NCI-H1092 (cell line): ENCODE data around the gene LEF1.
A peak's percentile ranks its signal among the peaks of the same experiment; 100 is the strongest.

Experiments
- DNase-seq: peaks from one replicate; lab custom pipeline; 2025; lab: John Stamatoyannopoulos, UW

The LEF1 gene

DNA sequence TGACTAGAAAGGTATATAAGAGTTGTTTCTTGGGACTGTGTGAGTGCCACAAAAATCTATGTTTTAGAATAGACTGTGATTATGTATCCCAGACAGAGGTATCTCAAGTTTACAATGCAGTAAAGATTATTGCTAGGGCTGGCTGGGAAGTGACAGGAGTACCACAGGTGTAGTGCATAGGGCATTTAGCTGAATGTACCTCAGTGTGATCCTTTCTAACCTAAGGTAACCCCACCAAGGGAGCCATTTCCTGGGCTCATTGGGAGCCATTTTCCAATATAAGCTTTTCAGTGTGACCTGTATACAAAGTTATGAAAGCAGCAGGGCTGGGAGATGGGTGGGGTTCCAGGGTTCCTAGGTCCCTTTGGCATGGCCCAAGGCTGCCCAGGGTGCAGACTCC lies 6.1 kb upstream of the LEF1 start:
- no peak for DNase-seq

DNA sequence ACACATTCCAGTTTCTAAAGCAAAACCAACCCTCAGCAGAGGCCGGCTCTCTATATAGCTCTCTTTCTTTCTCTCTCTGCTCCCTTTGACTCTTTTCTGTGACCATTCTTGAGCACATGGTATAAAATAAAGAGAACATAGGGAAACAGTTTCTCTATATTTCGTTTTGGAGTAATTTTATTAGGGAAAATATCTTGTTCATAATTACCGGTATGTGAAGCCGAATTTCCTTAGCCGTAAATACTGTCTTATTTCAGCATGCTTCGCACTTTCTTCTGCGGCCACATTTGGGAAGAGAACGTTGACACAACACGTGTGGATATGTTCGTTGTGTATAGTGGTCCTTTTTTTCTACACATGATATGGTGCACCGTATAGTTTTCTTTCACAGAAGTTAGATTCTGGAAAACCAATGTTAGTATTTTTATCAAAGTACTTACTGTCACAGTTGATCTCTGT lies 4.9 kb upstream of the LEF1 start:
- no peak for DNase-seq

DNA sequence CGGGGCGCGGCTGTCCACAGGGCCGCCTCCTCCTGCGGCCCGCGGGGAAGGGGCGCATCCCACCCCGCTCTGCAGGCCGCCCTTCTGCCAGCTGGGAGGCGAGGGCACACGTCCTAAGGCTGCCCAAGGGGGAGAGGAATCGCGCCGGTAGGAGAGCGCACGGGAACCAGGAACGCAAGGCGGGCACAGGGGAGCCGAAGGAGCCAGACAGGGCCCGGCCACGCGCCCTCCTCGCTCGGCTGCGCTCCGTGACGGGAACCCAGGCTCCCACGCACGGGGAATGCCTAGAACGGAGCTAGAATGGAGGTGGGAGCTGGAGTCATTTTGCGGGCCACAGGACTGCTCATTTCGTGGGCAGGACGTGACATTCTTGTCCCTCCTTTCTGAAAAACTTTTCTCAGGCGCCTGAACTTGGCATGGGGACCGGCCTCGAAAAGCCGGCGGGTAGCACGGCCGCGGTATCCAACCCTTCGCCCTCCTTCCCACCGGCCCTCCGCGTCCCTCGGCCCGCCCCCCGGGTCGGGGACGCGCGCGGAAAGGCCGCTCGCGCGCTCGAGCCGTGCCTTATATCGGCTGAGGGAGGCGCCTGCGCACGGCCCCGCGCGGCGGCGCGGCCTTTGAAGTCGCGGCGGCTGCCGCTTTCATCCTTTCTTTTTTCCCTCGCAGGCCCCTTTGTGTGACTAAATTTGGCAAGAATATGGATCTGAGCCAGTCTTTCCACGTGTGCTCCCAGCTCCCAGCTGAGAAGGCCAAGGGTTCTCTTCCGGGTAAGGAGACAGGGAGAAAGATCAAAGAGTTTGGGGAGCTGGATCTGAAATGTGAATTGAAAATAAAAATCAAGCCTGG lies 4.2 kb upstream of the LEF1 start:
- peak; percentile 89 for DNase-seq

DNA sequence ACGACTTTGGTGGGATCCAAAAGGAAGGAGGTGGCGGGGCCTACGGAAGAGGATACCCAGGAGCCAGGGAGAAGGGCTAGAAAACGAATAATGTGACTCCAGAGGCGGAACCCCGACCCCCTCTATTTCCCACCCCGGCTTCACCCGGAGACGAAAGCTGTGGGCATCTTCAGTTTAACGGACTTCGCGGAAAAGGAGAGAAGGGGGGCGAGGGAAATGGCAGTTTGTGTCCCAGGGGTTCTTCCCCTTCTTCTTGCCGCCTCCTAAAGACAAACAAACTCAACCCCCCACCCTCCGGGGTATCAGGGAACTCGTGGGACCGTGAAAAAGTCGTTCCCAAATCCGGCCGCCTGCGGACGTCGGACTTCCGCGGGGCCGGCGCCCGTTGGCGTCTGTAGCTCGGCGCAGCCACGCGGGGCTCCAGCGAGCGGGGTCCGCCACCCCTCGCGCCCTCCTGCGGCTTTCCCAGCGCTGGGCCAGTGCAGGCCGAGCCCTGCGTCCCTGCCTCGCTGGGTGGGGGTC lies 3.6 kb upstream of the LEF1 start:
- DNase-seq, result peak; percentile 48

DNA sequence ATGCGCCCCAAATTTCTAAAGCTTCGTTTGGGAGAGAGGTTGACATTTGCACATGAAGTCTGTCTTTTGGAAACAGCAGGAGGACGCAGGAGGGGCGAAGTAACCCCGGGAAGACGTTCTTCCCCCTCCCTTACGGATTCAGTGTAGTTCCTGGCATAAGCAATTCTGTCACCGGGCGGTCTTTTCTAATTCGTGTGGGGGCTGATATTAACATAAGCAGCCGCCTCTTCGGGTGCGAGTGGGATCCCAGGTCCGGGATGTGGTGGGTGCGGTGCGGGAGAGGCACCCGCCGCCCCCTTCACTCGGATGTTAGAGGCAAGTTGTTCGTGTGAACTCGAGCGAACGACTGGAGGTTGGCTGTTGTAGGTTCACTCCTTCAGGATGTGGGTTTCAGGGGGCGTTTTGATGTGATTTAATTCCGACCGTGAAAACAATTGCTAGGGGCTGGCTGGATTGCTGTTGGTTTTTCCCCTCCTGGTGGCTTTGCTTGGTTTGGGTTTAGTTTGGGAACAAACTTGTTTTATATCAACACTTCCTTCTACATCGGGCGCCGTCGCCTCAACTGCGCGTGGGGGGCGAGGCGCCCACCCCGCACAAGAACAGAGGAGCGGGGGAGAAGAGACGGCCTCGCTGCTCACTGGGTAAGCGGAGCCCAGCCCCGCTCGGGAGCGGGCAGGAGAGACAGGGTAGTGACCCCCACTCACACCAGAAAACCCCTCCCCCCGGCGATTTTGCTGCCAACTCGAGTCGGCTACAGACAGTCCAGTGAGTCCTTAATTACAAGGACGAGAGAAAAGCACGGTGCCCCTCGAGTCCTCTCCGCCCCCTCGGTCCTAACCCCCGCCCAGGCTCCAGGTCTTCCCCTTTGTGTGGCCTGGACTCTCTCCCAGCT lies 2.9 kb upstream of the LEF1 start:
- DNase-seq, result no peak

DNA sequence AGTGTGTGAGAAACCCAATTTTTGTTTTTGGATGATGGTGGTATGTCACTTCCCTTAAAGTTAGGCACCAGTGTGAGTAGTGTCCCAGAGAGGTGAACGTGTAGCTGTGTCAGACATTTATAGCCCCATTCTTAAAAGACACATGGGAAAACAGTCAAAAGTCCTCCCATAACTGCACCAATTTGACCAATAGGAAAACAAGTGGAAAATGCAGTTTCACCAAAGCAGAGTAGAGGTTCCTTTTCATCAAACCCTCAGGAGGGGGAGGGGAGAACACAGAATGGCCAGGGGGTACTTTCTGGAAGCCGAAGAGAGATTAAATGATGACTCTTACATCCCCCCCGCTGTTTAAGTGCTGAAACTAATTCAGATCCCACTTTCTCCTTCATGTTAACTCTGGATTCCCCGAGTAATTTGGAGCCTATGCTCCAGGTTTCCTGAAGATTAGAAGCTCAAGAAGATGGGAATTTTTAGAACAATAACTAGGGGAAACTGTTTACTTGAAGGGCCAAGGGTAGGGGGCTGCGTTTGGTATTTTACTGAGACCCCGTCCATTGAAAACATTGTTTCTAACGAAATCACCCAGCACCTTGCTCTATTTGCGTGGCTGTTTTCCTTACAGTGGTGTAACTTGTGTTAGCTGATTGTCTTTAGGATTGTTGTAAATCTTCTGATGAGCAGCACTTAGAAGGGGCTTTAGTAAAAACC lies 2.1 kb upstream of the LEF1 start:
- no peak for DNase-seq

DNA sequence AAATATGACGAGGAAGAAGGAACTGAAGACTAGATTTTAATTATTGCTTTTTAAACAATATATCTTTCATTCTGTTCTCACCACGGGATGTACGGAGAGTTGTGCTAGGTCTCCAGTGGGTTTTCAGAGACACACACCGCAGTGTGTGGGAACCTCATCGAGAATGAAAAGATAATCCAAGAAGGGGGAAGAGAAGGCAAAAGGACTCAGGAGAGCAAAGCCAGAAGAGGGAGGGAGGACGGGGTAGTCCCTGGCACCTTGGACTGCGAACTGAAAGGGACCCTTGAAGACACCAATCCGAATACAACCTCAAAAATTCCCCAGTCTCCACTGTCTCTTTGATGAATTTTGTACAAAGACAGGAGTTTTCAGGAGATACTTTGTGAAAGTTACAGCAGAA lies 932 bp upstream of the LEF1 start:
- no peak for DNase-seq

DNA sequence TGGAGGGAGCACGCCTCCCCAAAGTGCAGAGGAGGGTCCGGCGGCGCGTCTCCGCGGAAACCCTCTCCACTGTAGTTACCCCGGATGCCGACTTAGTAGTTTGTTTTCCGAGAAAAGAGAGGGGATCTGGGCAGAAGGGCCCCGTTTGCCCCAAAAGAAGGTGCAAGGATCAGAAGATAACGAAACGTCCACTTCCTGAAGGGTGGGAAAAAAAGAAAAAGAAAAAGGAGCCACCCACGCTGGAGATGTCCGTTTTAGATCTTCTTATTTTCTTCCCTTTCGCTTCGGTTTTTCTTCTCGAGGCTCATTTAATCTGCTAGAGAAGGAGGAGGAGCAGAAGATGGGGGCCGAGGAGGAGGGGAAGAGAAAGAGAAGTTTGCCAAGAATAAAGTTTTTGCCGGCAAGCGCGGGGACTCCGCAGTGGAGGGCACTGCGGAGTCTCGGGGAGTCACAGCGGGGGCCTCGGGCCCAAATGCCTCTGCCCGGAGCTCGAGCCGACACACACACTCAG lies 517 bp downstream of the LEF1 start:
- no peak for DNase-seq

DNA sequence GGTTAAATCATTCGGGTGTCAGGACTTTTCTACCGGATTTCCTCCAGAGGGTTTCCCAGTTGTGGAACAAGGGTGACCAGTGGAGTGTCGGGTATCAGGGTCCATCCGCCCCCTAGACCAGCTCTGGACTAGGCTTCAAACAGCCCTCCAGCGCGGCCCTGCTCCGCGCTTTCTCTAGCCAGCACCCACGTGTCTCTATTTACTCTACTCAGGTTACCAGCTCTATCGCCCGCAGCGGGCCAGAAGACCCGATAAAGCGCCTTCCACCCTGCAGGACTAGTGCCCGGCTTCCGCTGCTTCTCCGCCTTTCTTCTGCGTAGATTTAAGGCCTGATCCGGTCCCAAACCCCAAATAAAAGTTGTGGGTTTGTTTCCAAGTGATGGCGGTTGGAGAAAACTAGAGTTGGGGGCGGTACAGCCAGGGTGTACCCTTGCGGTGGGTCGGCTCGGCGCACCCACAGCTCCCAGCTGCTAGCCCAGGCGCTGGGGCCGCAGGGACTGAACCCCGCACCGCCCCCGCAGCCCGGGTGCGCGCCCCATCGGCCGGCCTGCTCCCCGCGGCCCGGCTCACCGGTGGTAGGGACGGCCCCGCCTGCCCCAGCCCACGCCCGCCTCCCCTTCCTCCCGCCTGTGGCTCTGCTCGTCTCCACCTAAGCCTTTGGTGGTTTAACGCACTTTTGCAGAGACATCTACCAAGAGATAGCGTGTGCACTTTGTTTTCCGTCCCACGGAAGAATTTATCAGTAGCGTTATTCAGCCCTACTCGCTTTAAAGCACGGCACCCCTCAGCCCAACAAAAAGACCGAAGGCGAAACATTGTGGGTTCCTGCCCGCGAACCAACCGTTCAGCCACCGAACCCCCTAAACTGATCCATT lies 2.1 kb downstream of the LEF1 start:
- peak; percentile 50 for DNase-seq

DNA sequence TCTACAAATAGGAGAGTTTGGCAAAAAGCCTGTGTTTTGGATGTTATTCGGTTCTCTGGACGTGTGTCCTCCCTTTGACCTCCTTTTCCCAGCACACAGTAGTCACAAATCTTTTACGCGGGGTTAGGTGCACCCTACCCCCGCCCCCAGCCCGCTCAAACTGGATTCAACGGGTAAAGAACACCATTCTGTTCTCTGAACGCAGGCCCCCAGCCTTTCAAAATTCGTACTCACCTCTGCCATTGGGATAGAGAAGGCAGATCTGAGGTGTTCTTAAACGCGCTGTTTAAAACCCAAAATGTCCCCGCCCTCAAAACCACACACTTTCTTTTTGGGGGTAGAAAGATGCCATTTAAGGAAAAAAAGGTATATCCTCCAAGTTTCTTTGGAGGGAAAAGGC lies 2.7 kb downstream of the LEF1 start:
- no peak for DNase-seq

DNA sequence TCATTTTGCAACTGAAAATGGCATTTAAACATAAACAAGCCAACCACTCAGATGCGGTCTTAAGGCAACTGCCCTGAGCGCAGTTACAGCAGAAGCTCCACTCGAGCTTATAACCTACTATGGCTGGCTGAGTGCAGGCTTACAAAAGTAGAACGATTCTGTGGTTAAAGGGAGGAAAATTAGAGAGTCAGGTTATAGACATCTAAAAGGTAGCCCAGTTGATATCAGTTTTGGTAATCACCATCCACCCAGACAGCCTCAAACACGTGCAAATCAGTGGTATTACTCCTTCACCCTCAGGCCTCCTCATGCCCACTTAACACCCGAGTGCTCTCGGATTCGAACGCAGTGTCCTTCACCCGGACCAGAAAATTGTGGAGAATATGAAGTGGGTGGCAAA lies 3.1 kb downstream of the LEF1 start:
- no peak for DNase-seq

DNA sequence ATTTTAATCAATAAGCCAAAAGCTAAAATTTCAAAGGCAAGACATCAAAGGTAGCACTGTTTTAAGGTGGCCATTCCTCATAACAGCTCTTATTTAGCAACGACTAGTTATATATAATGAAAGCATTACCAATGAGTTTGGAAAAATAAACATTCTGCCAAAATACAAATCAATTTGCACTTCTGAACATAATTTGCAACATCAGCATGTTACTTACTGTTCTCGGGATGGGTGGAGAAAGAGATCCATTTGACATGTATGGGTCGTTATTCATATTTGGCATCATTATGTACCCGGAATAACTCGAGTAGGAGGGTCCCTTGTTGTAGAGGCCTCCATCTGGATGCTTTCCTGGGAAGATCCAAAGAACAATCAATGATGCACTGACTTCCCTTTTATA lies 5.4 kb downstream of the LEF1 start:
- DNase-seq, result no peak

DNA sequence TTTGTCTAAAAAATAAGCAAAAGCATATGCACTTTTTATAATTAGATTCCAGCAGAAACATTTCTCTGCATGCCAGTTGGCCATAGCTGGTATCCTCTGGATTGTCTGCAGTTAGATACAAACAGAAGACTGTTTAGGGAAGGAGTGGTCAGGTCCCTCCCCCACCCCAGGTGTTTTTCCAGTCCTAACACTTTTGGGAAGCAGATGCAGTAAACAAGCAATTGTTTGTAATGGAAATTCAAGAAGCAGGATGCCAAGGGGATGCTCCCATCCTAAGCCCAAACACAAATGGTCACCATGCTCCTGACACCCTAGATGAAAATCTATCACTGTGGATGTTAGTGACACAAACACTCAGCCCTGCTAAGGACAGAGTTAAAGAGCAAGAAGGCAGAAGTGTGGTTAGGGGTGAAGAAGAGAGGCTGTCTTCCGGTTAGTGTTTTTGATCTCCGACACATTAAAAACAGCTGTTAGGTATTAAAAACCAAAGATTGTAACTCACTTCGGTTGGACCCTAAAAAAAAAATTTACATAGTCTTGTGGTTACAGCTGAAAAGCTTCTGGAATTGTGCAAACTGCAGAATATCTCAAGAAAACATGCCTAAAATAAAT lies 7.9 kb downstream of the LEF1 start:
- DNase-seq, result no peak

DNA sequence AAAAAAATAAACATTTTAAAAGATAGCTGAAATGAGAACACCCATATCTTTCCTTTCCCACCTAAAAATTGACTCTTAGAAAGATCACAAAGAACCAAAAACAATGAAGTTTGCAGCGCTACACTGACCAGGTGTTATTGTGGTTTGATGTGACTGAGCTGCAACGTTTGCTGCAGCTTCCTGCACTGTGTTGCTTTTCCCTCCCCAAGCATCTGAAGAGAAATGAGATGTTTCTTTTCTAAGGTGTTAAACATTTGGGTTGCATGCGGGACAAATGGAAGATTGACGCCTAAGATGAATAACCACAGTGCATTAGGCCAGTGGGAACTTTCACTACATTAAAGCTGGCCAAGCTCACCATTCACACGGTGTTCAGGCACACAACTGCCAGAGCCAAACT lies 8.9 kb downstream of the LEF1 start:
- DNase-seq, result no peak

DNA sequence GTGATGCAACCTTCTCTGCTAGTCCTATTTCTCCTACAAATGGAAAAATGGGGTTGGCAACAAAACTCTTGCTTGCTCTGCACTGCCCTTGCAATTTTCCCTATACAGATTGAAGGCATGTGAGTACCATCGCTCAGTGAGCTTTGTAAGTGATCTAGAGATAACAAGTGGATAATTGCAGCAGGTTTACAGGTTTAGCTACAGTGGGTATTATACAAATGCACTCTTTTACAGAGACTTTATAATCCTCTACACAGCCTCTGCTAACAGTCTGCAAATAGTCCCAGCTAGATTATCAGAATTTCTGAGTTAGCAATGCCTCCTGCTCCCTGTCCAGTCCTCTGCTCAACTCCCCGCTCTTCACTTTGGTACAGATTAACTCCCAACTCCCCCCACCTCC lies 11.1 kb downstream of the LEF1 start:
- no peak for DNase-seq

DNA sequence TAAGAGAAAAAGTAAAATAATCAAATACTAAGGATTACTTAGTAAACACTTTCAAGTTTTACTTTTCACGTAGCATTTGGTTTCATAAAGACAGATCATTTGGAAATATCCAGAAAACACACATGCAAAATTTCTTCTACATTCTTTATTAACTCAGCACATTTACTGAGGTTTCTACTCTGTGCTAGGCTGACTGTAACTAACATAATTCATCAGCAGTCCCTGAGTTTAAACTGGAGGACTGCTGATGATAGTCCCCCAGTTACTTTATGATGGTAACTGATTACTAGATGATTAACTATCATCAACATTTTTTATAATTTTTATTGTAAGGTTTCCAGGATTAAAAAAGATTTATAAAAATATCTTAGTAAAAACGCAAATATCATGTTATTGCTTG lies 12.3 kb downstream of the LEF1 start:
- DNase-seq, result no peak

DNA sequence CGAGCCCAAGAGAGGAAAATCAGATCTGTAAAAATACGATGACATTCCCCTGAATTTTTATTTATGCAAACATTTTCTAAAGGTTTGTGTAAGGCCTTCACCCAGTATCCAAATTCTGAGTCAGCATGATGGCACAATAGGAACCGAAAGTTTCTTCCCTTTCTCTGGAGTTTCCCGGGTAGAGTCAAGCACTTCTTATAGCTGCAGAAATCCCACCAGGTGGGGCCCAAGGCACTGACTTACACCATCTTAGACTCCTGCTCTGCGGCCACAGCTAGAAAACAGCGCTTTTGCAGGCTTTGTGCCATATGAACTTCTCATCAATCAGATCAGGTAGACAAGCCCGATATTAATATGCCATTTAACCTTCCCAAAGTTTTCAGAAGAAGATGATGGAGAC lies 13.4 kb downstream of the LEF1 start:
- DNase-seq, result no peak

DNA sequence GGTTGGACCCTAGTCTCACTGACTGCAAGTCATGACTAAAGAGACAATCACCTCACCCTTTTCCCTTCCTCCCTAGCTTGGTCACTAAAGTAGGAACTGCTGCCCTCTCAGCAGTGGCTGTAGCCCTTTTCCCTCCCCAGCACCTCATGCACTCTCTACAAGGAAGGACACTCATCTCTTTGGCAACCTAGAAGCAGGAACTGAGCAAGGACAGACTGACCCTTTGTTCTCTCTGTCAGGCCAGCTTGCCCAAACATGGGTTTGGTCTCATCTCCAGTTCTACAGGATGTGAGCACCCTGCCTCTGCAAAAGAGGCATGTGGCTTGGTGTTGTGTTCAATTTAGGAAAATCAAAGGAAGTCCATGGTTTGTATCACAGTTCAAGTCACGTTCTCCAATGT lies 15.8 kb downstream of the LEF1 start:
- DNase-seq, result no peak

DNA sequence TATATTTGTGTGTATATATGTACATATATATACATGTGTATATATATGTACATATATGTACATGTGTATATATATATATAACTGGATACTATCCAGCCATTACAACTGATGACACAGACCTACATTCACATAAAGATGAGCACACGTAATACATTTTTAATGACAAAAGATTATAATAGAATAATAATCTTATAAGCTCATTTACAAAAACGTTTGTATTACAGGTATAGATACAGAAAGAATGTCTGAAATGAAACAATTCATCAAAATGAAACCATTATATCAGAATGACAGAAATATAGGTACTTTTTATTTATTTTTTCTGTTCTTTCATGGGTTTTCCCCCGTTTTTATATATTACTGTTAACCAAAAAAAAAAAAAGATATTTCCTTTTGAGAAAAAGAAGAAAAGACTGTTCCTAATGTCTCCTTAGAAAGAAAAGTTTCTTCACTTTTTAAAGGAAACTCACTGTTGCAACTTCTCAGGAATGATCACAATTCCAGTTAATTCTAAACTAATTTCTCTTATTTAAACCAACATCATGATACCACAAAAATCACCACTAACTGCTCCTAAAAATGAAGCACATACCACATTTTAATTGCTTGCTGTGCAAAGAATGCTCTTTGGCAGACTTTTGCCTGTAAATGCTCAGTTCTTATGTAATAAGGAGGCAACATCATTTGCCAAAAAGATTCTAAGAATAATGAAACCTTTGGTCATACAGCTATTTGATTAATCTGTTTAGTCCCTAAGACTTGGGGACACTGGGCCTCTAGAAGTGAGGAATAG lies 18.9 kb downstream of the LEF1 start:
- DNase-seq, result no peak

DNA sequence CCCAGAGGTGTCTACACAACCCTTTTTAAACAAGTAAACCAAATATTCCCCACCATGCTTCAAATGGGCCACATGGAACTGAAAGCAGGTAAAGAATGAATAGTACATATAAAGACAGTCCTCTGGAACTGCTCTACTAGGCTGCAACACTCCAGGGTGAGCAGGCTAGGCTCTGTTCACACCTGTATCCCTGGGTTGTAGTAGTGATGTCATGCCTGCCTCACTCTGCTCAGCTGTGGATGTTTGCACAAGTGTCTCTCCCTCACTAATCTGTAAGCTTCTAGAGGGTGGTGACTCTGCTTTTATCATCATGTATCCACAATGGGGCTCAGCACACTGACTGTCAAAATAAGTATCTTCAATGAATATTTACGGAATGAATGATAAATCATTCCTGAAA lies 20.4 kb downstream of the LEF1 start:
- DNase-seq, result no peak
